GM10248 (cell line): ENCODE results near the gene RFNG.

Experiments
- CTCF ChIA-PET: fragments of 300-600 bp; sonication (Branson Sonifier 250); formaldehyde crosslinking; extraction: SDS; loops from one replicate; lab custom pipeline; 2021; ENCODE audit warnings: antibody characterized with exemption; lab: Yijun Ruan, JAX
- POLR2A ChIA-PET: fragments of 350-650 bp; sonication (Branson Sonifier 250); formaldehyde crosslinking; extraction: SDS; loops from one replicate; lab custom pipeline; 2020; ENCODE audit warnings: antibody characterized with exemption; lab: Yijun Ruan, JAX
- DNase-seq: peaks from one replicate; pipeline ENCODE4 v3.0.0; 2012; ENCODE audit errors: extremely low spot score
- CTCF ChIP-seq: IDR thresholded peaks from 2 replicates; pipeline ENCODE4 v1.5.1; 2012; ENCODE audit warnings: mild to moderate bottlenecking, low read depth; ENCODE audit errors: extremely low read depth, missing control alignments, control extremely low read depth

RFNG gene

GRCh38 chr17:82016875-82017459 is 34.6 kb downstream of the RFNG start:
- no peak for TF ChIP-seq CTCF
- DNase-seq, result no peak
- POLR2A ChIA-PET, result interaction anchor here (1.0 kb wide), 1 partner anchor 21 kb away, joined by 3 read pairs; the partner anchor contains the start of gene DCXR
- CTCF ChIA-PET, result interaction anchor here (1.0 to 10.6 kb wide), 4 partner anchors 21 to 62 kb away, joined by 3 to 106 read pairs (median 4); partner anchors contain the start of genes DCXR and NOTUM

GRCh38 chr17:82016061-82016874 is 35.3 kb downstream of the RFNG start:
- ChIA-PET POLR2A (no interaction called here), CTCF (interaction anchor here (1.0 to 10.6 kb wide), 4 partner anchors 21 to 62 kb away, joined by 3 to 106 read pairs (median 4); partner anchors contain the start of genes DCXR and NOTUM)

GRCh38 chr17:82015311-82015971 is 36.2 kb downstream of the RFNG start:
- no peak for DNase-seq
- ChIA-PET CTCF (interaction anchor here (0.8 to 10.6 kb wide), 3 partner anchors 22 to 55 kb away, joined by 4 to 106 read pairs (median 5); partner anchors contain the start of genes DCXR and NOTUM), POLR2A (interaction anchor here (0.5 kb wide), 1 partner anchor 269 kb away, joined by 3 read pairs; no protein-coding TSS in a partner anchor)
- no peak for TF ChIP-seq CTCF

More at GRCh38 chr17:82016061-82016874, 35.3 kb downstream of the RFNG start:
- TF ChIP-seq CTCF, result no peak
- no peak for DNase-seq

GRCh38 chr17:82014971-82015310 is 36.7 kb downstream of the RFNG start:
- no peak for TF ChIP-seq CTCF
- no peak for DNase-seq
- POLR2A ChIA-PET, result interaction anchor here (0.5 to 0.6 kb wide), 2 partner anchors 270 to 514 kb away, joined by 3 to 7 read pairs; no protein-coding TSS in a partner anchor
- CTCF ChIA-PET, result interaction anchor here (0.8 to 10.6 kb wide), 2 partner anchors 23 to 55 kb away, joined by 4 to 106 read pairs; partner anchors contain the start of genes DCXR and NOTUM

GRCh38 chr17:82014432-82014831 is 37.2 kb downstream of the RFNG start:
- no peak for TF ChIP-seq CTCF
- ChIA-PET POLR2A (interaction anchor here (0.6 kb wide), 1 partner anchor 514 kb away, joined by 7 read pairs; no protein-coding TSS in a partner anchor), CTCF (interaction anchor here (0.8 to 10.6 kb wide), 2 partner anchors 23 to 54 kb away, joined by 4 to 106 read pairs; partner anchors contain the start of genes DCXR and NOTUM)
- DNase-seq, result no peak
